ENCODE results near the gene JMJD4.

The JMJD4 gene

DNA sequence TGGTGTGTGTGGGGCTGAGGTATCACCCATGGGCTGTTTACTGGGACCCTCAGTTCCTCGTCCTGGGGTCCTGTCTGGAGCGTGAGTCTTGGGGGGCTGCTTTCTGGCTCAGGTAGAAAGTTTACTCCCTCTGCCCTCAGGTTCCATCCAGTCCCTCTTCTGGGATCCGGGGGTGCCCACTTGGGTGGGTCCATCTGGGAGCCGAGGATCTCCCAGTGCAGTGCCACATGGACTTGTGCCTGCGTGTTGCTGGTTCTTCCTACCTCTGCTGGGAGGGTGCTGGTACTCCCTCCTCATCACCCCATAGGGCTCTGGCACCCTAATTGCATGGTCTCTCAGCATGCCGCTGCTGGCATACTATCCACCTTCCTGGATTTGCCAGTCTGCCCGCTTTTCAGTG is 14.1 kb upstream of the JMJD4 start:
- DNase-seq = no peak

DNA sequence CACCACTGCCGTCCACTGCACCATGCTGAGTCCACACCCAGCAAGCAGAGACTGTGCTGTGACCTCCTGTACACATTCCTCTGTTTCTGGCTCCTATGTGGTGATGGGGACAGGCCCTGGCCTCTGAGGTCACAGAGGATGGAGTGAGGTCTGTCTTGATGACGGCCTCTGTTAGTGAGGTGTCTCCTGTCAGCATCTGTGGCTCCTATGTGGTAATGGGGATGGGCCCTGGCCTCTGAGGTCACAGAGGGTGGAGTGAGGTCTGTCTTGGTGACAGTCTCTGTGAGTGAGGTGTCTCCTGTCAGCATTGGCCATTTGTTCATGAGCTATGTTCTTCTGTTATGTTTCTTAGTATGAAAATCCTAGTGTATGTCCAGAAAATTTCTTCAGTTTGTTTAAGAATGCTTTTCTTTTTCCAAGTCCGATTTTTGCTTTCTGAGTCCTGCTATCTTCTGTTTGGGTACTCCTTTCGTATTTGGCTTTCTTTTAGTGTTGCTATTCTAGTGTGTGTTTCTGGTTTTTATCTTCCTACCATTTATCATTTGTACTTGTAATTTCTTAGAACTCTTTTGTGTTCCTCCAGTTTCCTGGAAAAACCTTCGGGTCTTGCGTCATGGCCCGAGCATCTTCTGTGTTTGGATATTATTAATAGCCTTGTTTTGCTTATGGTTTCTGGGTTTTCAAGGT is 13.5 kb upstream of the JMJD4 start:
- no peak for DNase-seq

GRCh38 chr1:227747948-227748495 is 12.9 kb upstream of the JMJD4 start:
- DNase-seq = no peak

DNA sequence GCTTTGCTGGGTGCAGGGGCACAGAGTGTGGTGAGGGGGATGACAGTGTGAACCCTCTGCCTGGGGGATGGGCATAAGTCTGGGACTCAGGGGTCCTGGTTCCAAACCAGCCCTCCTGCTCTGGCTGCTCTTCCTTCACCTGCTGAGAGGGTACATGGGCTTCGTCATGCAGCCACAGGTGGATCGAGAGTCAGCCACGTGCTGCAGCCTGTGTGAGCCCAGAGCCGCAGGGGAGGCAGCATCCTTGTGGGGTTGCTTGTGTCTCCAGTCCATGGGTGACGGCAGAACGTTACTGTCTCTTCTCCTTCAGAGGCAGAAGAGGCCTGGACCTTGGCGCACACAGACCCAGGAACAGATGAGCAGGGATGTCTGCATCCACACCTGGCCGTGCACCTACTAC is 12.3 kb upstream of the JMJD4 start:
- DNase-seq = no peak

GRCh38 chr1:227746676-227747075 is 11.6 kb upstream of the JMJD4 start:
- DNase-seq = no peak

GRCh38 chr1:227745568-227746265 is 10.6 kb upstream of the JMJD4 start:
- DNase-seq = no peak

- no peak for DNase-seq
Observed at GRCh38 chr1:227744668-227745067, 9.6 kb upstream of the JMJD4 start.

DNA sequence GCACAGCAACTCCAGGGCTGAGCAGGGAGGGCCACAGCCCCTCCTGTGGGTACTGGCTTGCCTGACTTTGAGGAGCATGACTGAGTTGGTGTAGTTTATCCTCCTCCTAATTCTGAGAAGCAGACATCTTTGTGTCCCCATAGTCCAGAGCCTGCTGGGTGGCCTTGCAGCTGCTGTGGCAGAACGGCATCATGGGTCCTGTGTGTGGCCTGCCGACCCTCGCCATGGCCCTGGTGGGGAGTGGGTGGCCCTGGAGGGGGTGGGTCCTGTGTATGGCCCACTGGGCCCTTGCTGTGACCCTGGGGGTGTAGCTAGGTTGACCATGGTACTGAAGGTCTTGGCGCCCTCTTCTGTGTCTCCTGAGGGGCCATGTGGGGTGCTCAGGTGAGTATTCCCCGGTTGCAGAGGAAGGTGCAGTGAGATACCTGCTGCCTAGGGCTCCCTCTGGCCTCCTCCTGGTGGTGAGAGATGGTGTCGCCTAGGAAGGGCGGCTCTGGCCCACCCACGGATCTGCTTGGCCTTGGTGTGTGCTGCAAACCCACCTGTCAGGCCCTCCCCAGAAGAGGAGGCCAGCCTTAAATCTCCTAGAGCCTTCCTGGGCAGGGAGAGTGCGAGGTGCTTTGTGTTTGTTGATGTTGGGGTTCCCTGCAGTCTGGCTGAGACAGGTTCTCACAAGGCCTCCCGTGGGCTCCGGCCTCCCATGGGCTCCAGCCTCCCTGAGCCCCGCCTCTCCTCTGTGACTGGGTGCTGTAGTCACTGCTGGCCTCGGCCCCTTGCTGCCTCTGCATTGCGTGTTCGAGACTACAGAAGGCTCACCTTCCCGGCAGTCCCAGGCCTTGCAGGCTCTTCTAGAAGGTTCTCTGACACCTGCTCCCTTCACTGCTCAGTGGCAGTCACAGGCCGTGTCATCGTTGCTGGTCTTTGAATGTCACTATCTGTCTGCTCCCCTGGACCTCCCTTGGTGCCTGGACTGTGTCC is 7.9 kb upstream of the JMJD4 start:
- no peak for DNase-seq

- no peak for DNase-seq
Observed at GRCh38 chr1:227741166-227741870, 6.2 kb upstream of the JMJD4 start.

DNA sequence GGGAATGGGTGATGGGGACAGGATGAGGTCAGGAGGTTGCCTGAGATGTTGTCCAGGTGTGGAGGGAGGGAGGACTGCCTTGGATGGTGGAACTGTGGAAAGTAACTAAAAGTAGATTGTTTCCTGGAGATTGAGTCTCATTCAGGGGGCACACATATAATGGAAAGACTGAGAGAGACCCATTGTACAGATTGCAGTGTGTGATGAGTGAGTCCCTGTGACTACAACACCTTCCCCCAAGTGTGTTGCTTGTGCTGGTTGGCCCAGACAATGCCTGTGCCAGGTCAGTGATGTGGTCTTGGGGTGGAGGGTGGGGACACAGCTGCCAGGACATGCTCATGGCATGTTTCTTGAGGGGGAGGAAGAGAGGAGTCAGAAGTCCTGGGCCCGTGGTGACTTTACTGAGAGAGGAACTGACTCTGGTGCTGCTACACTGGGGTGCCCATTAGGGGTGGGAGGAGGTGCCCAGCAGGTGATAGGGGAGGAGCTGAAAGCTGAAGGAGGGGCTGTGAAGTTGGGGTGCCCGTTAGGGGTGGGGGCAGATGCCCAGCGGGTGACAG is 5.4 kb upstream of the JMJD4 start:
- DNase-seq = no peak

DNA sequence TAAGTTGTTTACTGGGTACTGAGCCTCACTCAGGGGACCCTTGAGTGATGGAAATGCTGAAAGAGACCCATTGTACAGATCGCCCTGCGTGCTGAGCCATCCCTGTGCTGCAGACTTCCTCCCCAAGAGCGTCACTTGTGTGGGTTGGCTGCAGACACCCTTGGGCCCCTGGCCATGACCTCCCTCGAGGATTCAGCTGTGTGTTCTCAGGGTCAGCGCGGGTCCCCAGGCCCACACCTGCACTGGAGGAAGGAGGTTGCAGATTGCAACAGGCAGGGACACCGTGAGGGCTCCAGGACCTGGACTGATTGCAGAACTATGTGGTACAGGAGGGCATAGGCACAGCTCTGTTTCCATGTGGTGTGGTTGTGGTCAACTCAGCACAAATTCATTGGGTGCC is 4.5 kb upstream of the JMJD4 start:
- no peak for DNase-seq

DNA sequence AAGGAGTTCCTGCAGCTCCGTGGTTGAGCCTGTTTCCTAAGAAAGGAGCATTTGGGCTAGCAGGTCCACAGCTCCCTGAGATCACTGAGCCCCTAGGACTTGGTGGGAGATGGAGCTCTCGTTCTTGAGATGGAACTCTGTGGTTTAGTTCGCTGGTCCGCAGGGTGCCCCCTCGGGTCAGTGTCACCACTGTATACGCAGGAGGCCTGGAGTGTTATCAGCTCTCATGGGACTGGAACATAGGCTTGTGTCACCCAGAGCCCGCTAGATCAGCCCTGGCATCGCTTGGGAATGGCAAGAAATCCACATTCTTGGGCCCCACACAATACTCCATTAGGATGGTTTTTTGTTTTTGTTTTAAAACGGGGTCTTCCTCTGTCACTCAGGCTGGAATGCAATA is 3.7 kb upstream of the JMJD4 start:
- no peak for DNase-seq

GRCh38 chr1:227736814-227737432 is 1.8 kb upstream of the JMJD4 start:
- DNase-seq = no peak

DNA sequence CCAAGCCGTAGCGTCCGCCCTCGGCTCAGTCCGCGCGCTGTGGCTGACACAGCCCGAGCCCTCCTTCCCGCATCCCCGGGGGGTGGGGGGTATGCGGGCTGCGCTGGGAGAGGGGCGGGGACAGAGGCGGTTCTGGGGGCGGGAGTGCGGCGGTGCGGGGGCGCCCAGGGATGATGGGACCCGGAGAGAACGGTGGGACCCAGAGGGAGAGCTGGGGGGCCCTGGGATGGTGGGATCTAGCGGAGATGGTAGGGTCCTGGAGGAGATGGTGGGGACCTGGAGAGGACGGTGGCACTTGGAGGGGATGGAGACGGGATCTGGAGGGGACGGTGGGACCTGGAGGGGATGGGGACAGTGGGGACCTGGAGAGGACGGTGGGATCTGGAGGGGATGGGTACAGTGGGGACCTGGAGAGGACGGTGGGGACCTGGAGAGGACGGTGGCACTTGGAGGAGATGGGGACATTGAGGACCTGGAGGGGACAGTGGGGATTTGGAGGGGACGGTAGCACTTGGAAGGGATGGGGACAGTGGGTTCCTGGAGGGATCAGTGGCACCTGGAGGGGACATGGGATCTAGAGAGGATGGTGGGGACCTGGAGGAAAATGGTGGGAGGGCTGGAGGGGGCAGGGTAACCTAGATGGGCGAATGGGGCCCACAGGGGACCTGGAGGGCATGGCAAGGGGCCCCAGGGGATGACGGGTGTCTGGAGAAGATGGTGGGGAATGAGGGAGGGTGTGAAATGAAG is 610 bp upstream of the JMJD4 start:
- DNase-seq = no peak

DNA sequence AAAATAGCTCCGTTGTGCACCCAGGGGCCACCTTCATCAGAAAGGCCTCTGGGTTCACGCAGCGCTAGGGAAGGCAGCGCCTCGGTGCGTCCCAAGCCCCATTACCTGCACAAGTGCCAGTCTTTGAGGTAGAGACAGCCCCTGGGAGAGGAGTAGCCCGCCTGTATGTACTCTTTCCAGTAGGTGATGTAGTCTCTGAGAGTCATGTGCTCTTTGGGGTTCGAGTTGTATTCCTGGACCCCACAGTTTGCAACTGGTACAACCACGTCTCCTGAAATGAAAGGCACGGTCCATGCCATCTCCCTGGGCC is 601 bp downstream of the JMJD4 start:
- DNase-seq = no peak

GRCh38 chr1:227733751-227734545 is 1.2 kb downstream of the JMJD4 start:
- DNase-seq = no peak

DNA sequence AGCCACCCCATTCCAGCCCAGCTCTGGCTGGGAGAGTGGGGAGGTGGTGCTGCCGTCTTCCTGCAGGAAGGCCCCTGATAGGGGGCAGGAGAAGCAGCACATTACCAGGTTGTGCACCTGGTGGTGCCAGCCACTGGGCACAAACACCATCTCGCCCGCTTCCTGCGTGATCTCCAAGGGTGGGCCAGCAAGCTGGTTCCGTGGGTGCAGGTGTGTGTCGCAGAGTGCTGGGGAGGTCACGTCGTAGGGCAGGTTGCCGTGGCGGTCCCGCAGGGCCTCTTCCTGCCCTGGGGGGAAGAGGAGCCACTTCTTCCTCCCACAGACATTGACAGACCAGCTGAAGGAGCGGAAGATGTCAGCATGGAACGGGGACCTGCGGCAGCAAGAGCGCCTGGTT is 1.8 kb downstream of the JMJD4 start:
- no peak for DNase-seq

GRCh38 chr1:227732586-227733308 is 2.4 kb downstream of the JMJD4 start:
- no peak for DNase-seq
